Right lobe of liver (tissue), 6 donors: ENCODE measurements around the gene ARAP3. TPM values are rescaled to one million over a fixed set of nuclear protein-coding genes. Genes with fewer than 3 reads are reported as not detected.

Experiments
- ATAC-seq, 4 donors: fragments of 200-7000 bp; cut with Tn5 transposase; one replicate each; pipeline ENCODE4 v1.9.1; 2020; ENCODE audit warnings: mild to moderate bottlenecking in 4 of 4, moderate library complexity in 4 of 4
- DNase-seq, 3 donors: peaks; one replicate each; pipeline ENCODE4 v3.0.0-alpha.2; 2020
- H3K27ac ChIP-seq, 3 donors: fragments of 200-600 bp; one replicate each; pipeline ENCODE4 v1.8.0; 2022
- H3K27me3 ChIP-seq, 2 donors: fragments of 200-600 bp; one replicate each; pipeline ENCODE4 v1.8.0; 2022
- H3K36me3 ChIP-seq, 4 donors: fragments of 200-600 bp; sonication (generic) in 1 of 4; one replicate each; pipeline versions ENCODE4 v1.5.1 to v1.8.0; 2017 to 2022; ENCODE audit warnings: control low read depth in 1 of 4
- H3K4me1 ChIP-seq, 4 donors: fragments of 200-600 bp; sonication (generic) in 1 of 4; one replicate each; pipeline versions ENCODE4 v1.5.1 to v1.8.0; 2017 to 2022; ENCODE audit warnings: control low read depth in 1 of 4
- H3K4me3 ChIP-seq, 3 donors: fragments of 200-600 bp; one replicate each; pipeline ENCODE4 v1.8.0; 2022
- H3K9me3 ChIP-seq, 4 donors: fragments of 200-600 bp; sonication (generic) in 1 of 4; one replicate each; pipeline versions ENCODE4 v1.5.1 to v1.8.0; 2017 to 2022; ENCODE audit warnings: control low read depth in 1 of 4
- POLR2A ChIP-seq: fragments of 450-650 bp; IDR thresholded peaks from one replicate; pipeline ENCODE4 v1.6.1; 2017; ENCODE audit warnings: antibody characterized with exemption, mild to moderate bottlenecking
- WGBS: methylation state at CpG from one replicate; pipeline ENCODE4 v1.1.6; 2018; ENCODE audit warnings: low coverage, low lambda C conversion rate; ENCODE audit not compliant: insufficient coverage; ENCODE audit errors: missing lambda C conversion rate; 5-methylcytosine and 5-hydroxymethylcytosine counted together
- intact Hi-C, 2 donors: fragments of 100-400 bp; cut with DNase I; formaldehyde crosslinking; loops; one replicate each; pipeline versions ENCODE4 v1.11.2 to v1.14.1; 2022
- total RNA-seq, 6 experiments: library from RNA; depleted of rRNA in 2 of 6; stranded (reverse); fragments of >200 nt in 2 of 6; fragmentation: NEBNext Ultra II Directional in 3 of 6; extraction: Animal tissue kit (Norgen Biotek cat#: 25700) in 3 of 6; gene quantifications; one replicate each; pipeline versions ENCODE4 v1.1.0 to v1.2.4, GENCODE V29; 2016 to 2023
- TF ChIP-seq, protein P1 (sequence below), 4 donors: fragments of 200-600 bp in 3 of 4; fragments of 450-650 bp in 1 of 4; IDR thresholded peaks; one replicate each; pipeline versions ENCODE4 v1.5.1 to v1.8.0; 2016 to 2022; ENCODE audit warnings: antibody characterized with exemption in 4 of 4, mild to moderate bottlenecking in 2 of 4
- donor health status: DM: no; HTN: yes; CAD: no.
- donor health status: DM: no; HTN: no; CAD: no.
- donor health status: DM: no; HTN: no; CAD: no.
- donor health status: DM: no; HTN: yes; CAD: no.
- donor health status: DM: no; HTN: yes; CAD: no.

Gene ARAP3
- total RNA-seq, 6 experiments from 2014 or later = 1.4 to 6.0 (median 3.7) TPM

DNA sequence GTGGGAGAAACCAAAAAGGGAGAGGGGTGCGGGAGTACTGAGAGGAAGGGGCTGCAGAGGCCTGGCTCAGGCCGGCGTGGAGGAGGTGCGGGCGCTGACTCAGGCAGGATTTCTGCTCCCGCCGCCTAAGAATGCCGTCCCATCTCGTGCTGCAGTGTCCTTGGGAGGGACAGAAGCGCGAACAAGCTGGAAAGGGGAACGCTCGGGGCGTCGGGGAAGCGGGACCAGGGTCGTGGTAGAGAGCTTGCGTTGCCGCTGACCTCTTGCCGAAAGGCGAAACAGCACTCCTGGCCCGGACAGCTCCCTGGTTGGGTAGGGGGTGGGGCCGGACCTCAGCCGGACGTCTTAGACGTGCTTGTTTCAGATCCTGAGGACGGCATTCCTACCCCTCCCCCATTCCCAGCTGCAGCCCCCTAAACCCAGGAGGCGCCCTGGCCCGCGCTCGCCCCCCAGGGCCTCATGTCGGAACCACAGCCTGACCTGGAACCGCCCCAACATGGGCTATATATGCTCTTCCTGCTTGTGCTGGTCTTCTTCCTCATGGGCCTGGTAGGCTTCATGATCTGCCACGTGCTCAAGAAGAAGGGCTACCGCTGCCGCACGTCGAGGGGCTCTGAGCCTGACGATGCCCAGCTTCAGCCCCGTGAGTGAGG, 44.1 kb downstream of the ARAP3 start:
- Histone ChIP-seq H3K9me3 (no peaks in the 10 kb centered on the region), H3K36me3 (no peaks in the 10 kb centered on the region), H3K4me1 (peaks cover 0 to 18% (median 5%) of the 10 kb centered on the region in 4 donors), H3K27ac (no peak overlapping the region), H3K27me3 (no peaks in the 10 kb centered on the region), H3K4me3 (peak overlapping the region; percentile 79 to 95 (median 87))
- DNase-seq (peak; percentile 65 to 75 (median 69)), ATAC-seq (peak; percentile 17 to 42 (median 22))
- 32% methylated on average over 7 of the region's 40 CpGs for WGBS
- TF ChIP-seq, protein P1, sequence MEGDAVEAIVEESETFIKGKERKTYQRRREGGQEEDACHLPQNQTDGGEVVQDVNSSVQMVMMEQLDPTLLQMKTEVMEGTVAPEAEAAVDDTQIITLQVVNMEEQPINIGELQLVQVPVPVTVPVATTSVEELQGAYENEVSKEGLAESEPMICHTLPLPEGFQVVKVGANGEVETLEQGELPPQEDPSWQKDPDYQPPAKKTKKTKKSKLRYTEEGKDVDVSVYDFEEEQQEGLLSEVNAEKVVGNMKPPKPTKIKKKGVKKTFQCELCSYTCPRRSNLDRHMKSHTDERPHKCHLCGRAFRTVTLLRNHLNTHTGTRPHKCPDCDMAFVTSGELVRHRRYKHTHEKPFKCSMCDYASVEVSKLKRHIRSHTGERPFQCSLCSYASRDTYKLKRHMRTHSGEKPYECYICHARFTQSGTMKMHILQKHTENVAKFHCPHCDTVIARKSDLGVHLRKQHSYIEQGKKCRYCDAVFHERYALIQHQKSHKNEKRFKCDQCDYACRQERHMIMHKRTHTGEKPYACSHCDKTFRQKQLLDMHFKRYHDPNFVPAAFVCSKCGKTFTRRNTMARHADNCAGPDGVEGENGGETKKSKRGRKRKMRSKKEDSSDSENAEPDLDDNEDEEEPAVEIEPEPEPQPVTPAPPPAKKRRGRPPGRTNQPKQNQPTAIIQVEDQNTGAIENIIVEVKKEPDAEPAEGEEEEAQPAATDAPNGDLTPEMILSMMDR (IDR thresholded peaks at IDR 0.05) = peak in 2 of 4 donors; percentile 10 to 13
- TF ChIP-seq POLR2A = no peak
- intact Hi-C loops = no loop called here

DNA sequence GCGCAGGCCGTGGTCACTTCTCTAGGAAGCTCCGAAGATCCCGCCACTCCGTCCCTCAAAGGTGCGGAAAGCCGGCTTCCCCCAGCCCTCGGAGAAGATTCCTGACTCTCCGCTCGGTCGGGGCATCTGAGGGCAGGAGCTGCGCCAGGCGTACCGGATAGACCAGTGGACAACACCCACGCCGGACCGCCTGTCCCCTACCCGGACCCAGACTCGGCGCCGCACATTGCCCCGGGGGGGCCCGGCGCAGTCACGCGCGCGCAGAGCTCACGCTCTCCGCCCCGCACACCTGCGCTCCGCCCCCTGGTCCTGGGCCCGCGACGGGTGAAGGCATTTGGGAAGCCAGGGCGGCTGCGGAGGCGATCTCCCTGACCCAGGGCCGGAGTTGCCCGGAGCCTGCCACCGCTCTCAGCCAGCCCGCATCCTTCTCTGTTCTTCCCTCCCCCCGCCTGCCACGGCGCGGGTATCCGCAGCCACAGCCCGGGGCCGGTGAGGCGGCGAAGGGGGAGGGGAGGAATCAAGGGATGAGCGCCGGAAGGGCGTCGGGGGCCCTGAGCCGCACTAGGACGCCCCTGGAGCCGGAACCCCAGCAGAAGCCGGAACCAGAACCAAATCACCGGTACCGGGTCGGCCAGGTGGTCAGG, 44.8 kb downstream of the ARAP3 start:
- H3K4me1 ChIP-seq = peaks cover 0 to 18% (median 5%) of the 10 kb centered on the region in 4 donors

DNA sequence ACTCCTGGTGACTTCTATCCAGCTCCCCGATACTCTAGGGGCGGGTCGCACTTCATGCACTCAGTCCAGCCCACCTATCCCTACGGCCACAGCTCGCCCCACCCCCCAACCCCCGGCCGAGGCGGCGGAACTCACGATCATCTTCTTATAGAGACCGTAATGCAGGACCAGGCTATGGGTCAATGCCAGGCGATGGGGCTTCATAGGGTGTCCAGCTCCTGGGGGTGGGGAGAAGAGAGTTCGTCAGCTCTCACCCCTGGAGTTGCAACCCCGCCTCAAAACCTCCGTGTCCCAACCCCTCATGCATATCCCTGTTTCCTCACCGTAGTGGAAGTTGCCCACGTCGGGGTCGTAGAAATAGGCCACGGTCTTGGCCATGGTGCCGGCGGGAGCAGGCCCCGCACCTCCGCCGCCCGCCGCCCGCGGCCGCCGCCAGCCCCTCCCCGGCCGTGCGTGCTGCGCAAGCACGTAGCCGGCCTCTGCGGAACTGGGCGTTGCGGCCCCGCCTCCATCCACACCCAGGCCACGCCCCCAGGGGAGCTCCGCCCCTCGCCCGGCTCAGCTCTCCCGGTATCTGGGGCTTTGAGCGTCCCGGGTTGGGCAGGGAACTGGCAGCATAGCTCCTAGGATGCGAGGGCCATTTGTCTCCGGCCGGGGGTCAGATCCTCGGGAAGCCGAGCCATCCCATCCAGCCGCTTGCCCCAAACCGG, 45.5 kb downstream of the ARAP3 start, which contains the start of the genes HDAC3 and RELL2:
Gene HDAC3, minus strand, starts transcription at position 437 of the 710 bp plus-strand sequence. Its CDS starts 59 bp downstream, at position 378.
Gene RELL2, plus strand, starts transcription at position 585 of the 710 bp plus-strand sequence. CDS start 1,229 bp downstream, outside the sequence.
- Histone ChIP-seq H3K4me1 (peaks cover 0 to 18% (median 5%) of the 10 kb centered on the region in 4 donors), H3K36me3 (no peaks in the 10 kb centered on the region), H3K9me3 (no peaks in the 10 kb centered on the region), H3K4me3 (peak within 1 kb of the TSS; percentile 79 to 95 (median 87)), H3K27me3 (no peaks in the 10 kb centered on the region), H3K27ac (peak within 1 kb of the TSS; percentile 65 to 83 (median 66))
- 1% methylated on average over 17 of the region's 55 CpGs for WGBS
- TF ChIP-seq POLR2A = peak; percentile 89
- TF ChIP-seq, protein P1 (IDR thresholded peaks at IDR 0.05) = no peak
- intact Hi-C loops = no loop called here
- DNase-seq (peak; percentile 97), ATAC-seq (peak; percentile 95 to 99 (median 97))

More for the DNA sequence above, 44.8 kb downstream of the ARAP3 start:
- H3K9me3 ChIP-seq = no peaks in the 10 kb centered on the region
- H3K4me3 ChIP-seq = peak overlapping the region; percentile 79 to 95 (median 87)
- DNase-seq = peak in 1 of 3 donors; percentile 66
- intact Hi-C loops = no loop called here
- H3K36me3 ChIP-seq = no peaks in the 10 kb centered on the region
- no CpG with 5 or more reads among the region's 63 CpGs for WGBS
- no peaks in the 10 kb centered on the region for H3K27me3 ChIP-seq
- ATAC-seq = peak; percentile 29 to 63 (median 36)
- peak overlapping the region in 1 of 3 donors; percentile 83 for H3K27ac ChIP-seq
- TF ChIP-seq POLR2A = no peak
- TF ChIP-seq, protein P1 (IDR thresholded peaks at IDR 0.05) = no peak

DNA sequence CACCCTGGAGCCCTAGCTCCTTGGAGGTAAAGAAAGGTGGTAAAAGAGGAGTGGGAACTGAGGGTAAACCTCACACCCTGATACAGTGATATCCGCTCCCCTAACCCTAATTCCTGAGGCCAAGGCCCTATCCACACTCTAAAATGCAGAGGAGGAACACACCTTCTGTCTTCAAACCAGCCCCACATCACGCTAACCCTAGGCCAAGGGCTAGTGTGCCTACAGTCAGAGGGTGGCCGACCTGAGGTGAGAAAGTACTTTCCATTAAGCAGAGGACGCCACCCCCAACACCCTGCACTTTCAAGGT, 46.0 kb downstream of the ARAP3 start:
- H3K9me3 ChIP-seq = no peaks in the 10 kb centered on the region
- peak overlapping the region; percentile 65 to 83 (median 66) for H3K27ac ChIP-seq
- TF ChIP-seq, protein P1 (IDR thresholded peaks at IDR 0.05) = no peak
- no peak for TF ChIP-seq POLR2A
- peak overlapping the region; percentile 79 to 95 (median 87) for H3K4me3 ChIP-seq
- ATAC-seq = peak in 1 of 4 donors; percentile 9
- no peaks in the 10 kb centered on the region for H3K27me3 ChIP-seq
- no peaks in the 10 kb centered on the region for H3K36me3 ChIP-seq
- peaks cover 0 to 19% (median 5%) of the 10 kb centered on the region in 4 donors for H3K4me1 ChIP-seq
- 3% methylated on average over 3 of the region's 4 CpGs for WGBS
- no peak for DNase-seq
- intact Hi-C loops = no loop called here
